ENCODE data around the gene GYPC.

- TF ChIP-seq, protein P1, sequence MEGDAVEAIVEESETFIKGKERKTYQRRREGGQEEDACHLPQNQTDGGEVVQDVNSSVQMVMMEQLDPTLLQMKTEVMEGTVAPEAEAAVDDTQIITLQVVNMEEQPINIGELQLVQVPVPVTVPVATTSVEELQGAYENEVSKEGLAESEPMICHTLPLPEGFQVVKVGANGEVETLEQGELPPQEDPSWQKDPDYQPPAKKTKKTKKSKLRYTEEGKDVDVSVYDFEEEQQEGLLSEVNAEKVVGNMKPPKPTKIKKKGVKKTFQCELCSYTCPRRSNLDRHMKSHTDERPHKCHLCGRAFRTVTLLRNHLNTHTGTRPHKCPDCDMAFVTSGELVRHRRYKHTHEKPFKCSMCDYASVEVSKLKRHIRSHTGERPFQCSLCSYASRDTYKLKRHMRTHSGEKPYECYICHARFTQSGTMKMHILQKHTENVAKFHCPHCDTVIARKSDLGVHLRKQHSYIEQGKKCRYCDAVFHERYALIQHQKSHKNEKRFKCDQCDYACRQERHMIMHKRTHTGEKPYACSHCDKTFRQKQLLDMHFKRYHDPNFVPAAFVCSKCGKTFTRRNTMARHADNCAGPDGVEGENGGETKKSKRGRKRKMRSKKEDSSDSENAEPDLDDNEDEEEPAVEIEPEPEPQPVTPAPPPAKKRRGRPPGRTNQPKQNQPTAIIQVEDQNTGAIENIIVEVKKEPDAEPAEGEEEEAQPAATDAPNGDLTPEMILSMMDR (IDR thresholded peaks at IDR 0.05; ENCODE audit: low read length): no peak
- no peak for TF ChIP-seq EZH2 (IDR thresholded peaks at IDR 0.05; ENCODE audit: borderline replicate concordance, low read length)
These were observed 59.8 kb downstream of the GYPC start for GRCh38 chr2:126715576-126716406.
